ENCODE data around the gene STX8.

Gene STX8

GRCh38 chr17:9330611-9331271 is 244.9 kb downstream of the STX8 start:
- Mint-ChIP-seq H3K4me1 (peaks cover 36% of the 10 kb centered on the region), H3K4me3 (peak overlapping the region; percentile 35), H3K27me3 (ENCODE audit: low read depth, poor library complexity) (peaks cover 25% of the 10 kb centered on the region), H3K9me3 (peaks cover 32% of the 10 kb centered on the region), H3K36me3 (ENCODE audit: low read depth) (peaks cover 17% of the 10 kb centered on the region), H3K27ac (no peak overlapping the region)
- no peak for DNase-seq
- TF ChIP-seq, protein P1, sequence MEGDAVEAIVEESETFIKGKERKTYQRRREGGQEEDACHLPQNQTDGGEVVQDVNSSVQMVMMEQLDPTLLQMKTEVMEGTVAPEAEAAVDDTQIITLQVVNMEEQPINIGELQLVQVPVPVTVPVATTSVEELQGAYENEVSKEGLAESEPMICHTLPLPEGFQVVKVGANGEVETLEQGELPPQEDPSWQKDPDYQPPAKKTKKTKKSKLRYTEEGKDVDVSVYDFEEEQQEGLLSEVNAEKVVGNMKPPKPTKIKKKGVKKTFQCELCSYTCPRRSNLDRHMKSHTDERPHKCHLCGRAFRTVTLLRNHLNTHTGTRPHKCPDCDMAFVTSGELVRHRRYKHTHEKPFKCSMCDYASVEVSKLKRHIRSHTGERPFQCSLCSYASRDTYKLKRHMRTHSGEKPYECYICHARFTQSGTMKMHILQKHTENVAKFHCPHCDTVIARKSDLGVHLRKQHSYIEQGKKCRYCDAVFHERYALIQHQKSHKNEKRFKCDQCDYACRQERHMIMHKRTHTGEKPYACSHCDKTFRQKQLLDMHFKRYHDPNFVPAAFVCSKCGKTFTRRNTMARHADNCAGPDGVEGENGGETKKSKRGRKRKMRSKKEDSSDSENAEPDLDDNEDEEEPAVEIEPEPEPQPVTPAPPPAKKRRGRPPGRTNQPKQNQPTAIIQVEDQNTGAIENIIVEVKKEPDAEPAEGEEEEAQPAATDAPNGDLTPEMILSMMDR (IDR thresholded peaks at IDR 0.05), result no peak

GRCh38 chr17:9330141-9330540 is 245.5 kb downstream of the STX8 start:
- peaks cover 25% of the 10 kb centered on the region for H3K27me3 Mint-ChIP-seq (ENCODE audit: low read depth, poor library complexity)
- DNase-seq, result no peak
- TF ChIP-seq, protein P1 (IDR thresholded peaks at IDR 0.05), result no peak
- H3K36me3 Mint-ChIP-seq (ENCODE audit: low read depth), result peaks cover 11% of the 10 kb centered on the region
- H3K4me3 Mint-ChIP-seq, result no peak overlapping the region
- peaks cover 26% of the 10 kb centered on the region for H3K9me3 Mint-ChIP-seq
- peaks cover 36% of the 10 kb centered on the region for H3K4me1 Mint-ChIP-seq
- no peak overlapping the region for H3K27ac Mint-ChIP-seq

DNA sequence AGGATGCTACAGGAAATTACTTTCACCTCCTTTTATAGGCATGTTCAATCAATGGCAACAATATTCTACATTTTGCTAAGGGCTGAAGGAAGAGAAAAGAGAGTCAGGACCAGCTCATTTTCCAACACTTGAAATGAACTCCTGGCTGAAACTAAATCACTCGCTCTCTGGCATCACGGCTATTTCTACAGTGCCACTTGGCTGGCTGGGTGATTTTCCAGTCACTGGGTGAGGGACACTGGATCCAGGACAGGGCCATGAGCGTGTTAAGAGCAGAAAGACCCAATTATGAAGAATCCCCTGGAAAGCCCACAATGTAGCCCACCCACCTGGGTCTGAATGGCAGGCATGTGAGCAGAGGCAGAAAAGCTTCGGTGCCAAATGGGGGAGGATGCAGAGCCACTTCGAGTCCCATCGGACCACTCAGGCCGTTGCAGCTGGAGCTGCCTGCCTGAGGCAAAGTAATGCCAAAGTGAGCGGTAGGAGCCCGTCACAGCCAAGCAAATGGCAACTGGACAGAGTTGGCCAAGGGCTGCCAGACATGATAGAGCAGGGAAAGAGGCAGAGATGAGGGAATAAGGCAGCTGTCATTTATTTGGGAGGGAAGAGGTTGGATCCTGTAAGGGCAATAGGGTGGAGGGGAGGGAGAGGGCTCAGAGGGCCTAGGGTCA is 246.2 kb downstream of the STX8 start:
- TF ChIP-seq, protein P1 (IDR thresholded peaks at IDR 0.05), result no peak
- peaks cover 18% of the 10 kb centered on the region for H3K9me3 Mint-ChIP-seq
- H3K27me3 Mint-ChIP-seq (ENCODE audit: low read depth, poor library complexity), result peaks cover 25% of the 10 kb centered on the region
- DNase-seq, result no peak
- H3K36me3 Mint-ChIP-seq (ENCODE audit: low read depth), result peaks cover 4% of the 10 kb centered on the region
- peak overlapping the region; percentile 31 for H3K4me3 Mint-ChIP-seq
- peak overlapping the region; percentile 76 for H3K27ac Mint-ChIP-seq
- peaks cover 36% of the 10 kb centered on the region for H3K4me1 Mint-ChIP-seq

DNA sequence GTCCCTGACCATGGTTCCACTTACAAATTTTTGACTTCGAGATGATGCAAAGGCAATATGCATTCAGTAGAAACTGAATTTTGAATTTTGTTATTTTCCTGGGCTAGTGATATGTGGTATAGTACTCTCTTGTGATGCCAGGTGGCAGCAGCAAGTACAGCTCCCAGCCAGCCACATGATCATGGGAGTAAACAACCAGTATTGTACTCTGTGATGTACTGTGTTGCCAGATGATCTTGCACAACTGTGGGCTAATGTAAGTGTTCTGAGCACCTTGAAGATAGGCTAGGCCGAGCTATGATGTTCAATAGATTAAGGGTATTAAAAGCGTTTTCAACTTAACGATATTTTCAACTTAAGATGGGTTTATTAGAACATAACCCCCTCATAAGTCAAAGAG is 250.8 kb downstream of the STX8 start:
- no peak overlapping the region for H3K4me3 Mint-ChIP-seq
- peaks cover 17% of the 10 kb centered on the region for H3K27me3 Mint-ChIP-seq (ENCODE audit: low read depth, poor library complexity)
- TF ChIP-seq, protein P1 (IDR thresholded peaks at IDR 0.05), result no peak
- peaks cover 3% of the 10 kb centered on the region for H3K9me3 Mint-ChIP-seq
- DNase-seq, result no peak
- no peaks in the 10 kb centered on the region for H3K36me3 Mint-ChIP-seq (ENCODE audit: low read depth)
- peak overlapping the region; percentile 76 for H3K27ac Mint-ChIP-seq
- H3K4me1 Mint-ChIP-seq, result peaks cover 29% of the 10 kb centered on the region

DNA sequence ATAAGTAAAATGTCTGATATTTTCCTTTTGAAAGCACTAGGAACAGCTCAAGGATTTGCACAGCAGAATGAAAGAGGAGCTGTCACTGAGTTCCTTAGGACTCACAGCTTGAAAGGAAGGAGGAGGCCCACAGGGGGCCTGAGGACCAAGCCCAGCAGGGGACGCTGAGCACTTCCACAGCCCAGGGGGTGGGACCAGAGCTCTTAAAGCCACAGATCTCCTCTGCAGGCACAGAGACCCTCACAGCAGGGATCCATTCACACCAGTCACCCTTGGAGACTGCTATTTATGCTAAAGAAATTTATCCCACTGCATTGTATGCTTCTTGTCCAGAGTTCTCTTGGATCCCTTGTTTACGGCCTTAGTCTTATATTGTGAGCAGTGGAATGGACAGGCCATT is 253.3 kb downstream of the STX8 start:
- Mint-ChIP-seq H3K4me3 (no peak overlapping the region), H3K9me3 (peaks cover 23% of the 10 kb centered on the region), H3K36me3 (ENCODE audit: low read depth) (peaks cover 12% of the 10 kb centered on the region), H3K27me3 (ENCODE audit: low read depth, poor library complexity) (peaks cover 5% of the 10 kb centered on the region), H3K27ac (peak overlapping the region; percentile 58), H3K4me1 (peaks cover 18% of the 10 kb centered on the region)
- DNase-seq, result peak; percentile 50
- TF ChIP-seq, protein P1 (IDR thresholded peaks at IDR 0.05), result peak; percentile 34

Data from nephron progenitor cell (in vitro differentiated cells).